CD4-positive, alpha-beta T cell (primary cell): Measurements from ENCODE around the gene TNIK. TPM values are rescaled to one million over a fixed set of nuclear protein-coding genes. Genes with fewer than 3 reads are reported as not detected.
"Not testable (repeated sequence)": the region's sequence is repeated elsewhere in the genome, so short reads cannot be mapped to it uniquely, and the experiment has no call there.

Experiments
- ATAC-seq: fragments of 200-7000 bp; cut with Tn5 transposase; one replicate; pipeline ENCODE4 v1.10.0; 2022; ENCODE audit warnings: mild to moderate bottlenecking; ENCODE audit not compliant: poor library complexity
- CTCF ChIA-PET: fragments of 350-600 bp; sonication (Branson Sonifier 250); formaldehyde crosslinking; loops from one replicate; lab custom pipeline; 2021; ENCODE audit warnings: antibody characterized with exemption, inconsistent platforms; lab: Charles Lee
- POLR2A ChIA-PET: fragments of 350-600 bp; sonication (Branson Sonifier 250); formaldehyde crosslinking; loops from one replicate; lab custom pipeline; 2021; ENCODE audit warnings: antibody characterized with exemption, inconsistent platforms; lab: Charles Lee
- DNase-seq, 14 experiments: peaks; one replicate each; pipeline ENCODE4 v3.0.0-alpha.2; 2013 to 2020; ENCODE audit warnings: mixed read lengths in 2 of 14
- H3K27ac ChIP-seq, 2 donors: one replicate each; pipeline versions ENCODE4 v1.5.1 to v1.7.0; 2013; ENCODE audit warnings: low read length in 2 of 2, low read depth in 1 of 2, mild to moderate bottlenecking in 1 of 2
- H3K27me3 ChIP-seq, 2 experiments: 1 replicate in 1 of 2; 2 replicates in 1 of 2; pipeline versions ENCODE4 v1.6.1 to v1.7.0; 2013; ENCODE audit warnings: low read length in 2 of 2, control low read depth in 1 of 2, mild to moderate bottlenecking in 1 of 2, moderate library complexity in 1 of 2; ENCODE audit not compliant: insufficient read depth in 2 of 2, control insufficient read depth in 1 of 2
- H3K36me3 ChIP-seq: one replicate; pipeline ENCODE4 v1.6.1; 2013; ENCODE audit warnings: low read length, control low read depth; ENCODE audit not compliant: insufficient read depth
- H3K4me1 ChIP-seq: one replicate; pipeline ENCODE4 v1.6.1; 2013; ENCODE audit warnings: low read length, control low read depth; ENCODE audit not compliant: insufficient read depth
- H3K4me3 ChIP-seq: one replicate; pipeline ENCODE4 v1.5.1; 2013; ENCODE audit warnings: mild to moderate bottlenecking, low read length, moderate library complexity
- H3K9me3 ChIP-seq, 2 experiments: 1 replicate in 1 of 2; 2 replicates in 1 of 2; pipeline versions ENCODE4 v1.6.1 to v1.7.0; 2013; ENCODE audit warnings: low read length in 2 of 2, mild to moderate bottlenecking in 2 of 2, control low read depth in 1 of 2, moderate library complexity in 1 of 2; ENCODE audit not compliant: control insufficient read depth in 1 of 2, insufficient read depth in 1 of 2
- H3K27ac Mint-ChIP-seq: one replicate; pipeline ENCODE4 v1.8.0; 2020; ENCODE audit warnings: mixed read lengths
- H3K27me3 Mint-ChIP-seq: one replicate; pipeline ENCODE4 v1.8.0; 2021; ENCODE audit warnings: mixed read lengths
- H3K36me3 Mint-ChIP-seq: one replicate; pipeline ENCODE4 v1.8.0; 2021; ENCODE audit warnings: low read depth, mixed read lengths
- H3K4me1 Mint-ChIP-seq: one replicate; pipeline ENCODE4 v1.8.0; 2021; ENCODE audit warnings: low read depth, mixed read lengths
- H3K4me3 Mint-ChIP-seq: one replicate; pipeline ENCODE4 v1.8.0; 2020; ENCODE audit warnings: mild to moderate bottlenecking, mixed read lengths
- H3K9me3 Mint-ChIP-seq: one replicate; pipeline ENCODE4 v1.8.0; 2020; ENCODE audit warnings: mixed read lengths
- intact Hi-C, 2 experiments: fragments of 100-400 bp; cut with DNase I in 1 of 2; cut with micrococcal nuclease in 1 of 2; formaldehyde crosslinking; loops; one replicate each; pipeline versions ENCODE4 v1.15.1 to v1.9.0; 2023 to 2025; cut with DNase I, micrococcal nuclease
- total RNA-seq, 174 experiments: library from RNA in 2 of 174; stranded (reverse) in 2 of 174; gene quantifications; one replicate each; pipeline ENCODE4 v1.2.3 and lab custom pipeline; 2021 to 2026
- TF ChIP-seq, protein P1 (sequence below): fragments of 200-600 bp; IDR thresholded peaks from one replicate; pipeline ENCODE4 v1.8.0; 2022; ENCODE audit warnings: antibody characterized with exemption, mild to moderate bottlenecking

Gene TNIK
- total RNA-seq, 2 experiments from 2014 or later, result 71.0 to 78.3 TPM

DNA sequence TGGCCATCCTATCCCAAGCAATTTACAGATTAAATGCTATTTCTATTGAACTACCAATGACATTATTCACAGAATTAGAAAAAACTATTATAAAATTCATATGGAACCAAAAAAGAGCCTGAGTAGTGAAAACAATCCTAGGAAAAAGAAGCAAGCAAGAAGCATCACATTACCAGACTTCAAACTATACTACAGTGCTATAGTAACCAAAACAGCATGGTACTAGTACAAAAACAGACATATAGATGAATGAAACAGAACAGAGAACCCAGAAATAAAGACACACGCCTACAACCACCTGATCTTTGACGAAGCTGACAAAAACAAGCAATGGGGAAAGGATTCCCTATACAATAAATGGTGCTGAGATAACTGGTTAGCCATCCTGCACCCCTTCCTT, 152.2 kb downstream of the TNIK start:
- no peak overlapping the region for H3K4me3 ChIP-seq
- peaks cover 6% of the 10 kb centered on the region for H3K4me1 ChIP-seq
- H3K27ac Mint-ChIP-seq, result peak overlapping the region; percentile 15
- peaks cover 9% of the 10 kb centered on the region for H3K9me3 Mint-ChIP-seq
- ChIA-PET POLR2A (no interaction called here), CTCF (no interaction called here)
- H3K27me3 ChIP-seq, result no peaks in the 10 kb centered on the region
- intact Hi-C loops, result no loop called here
- H3K27me3 Mint-ChIP-seq, result no peaks in the 10 kb centered on the region
- ATAC-seq (no peak), DNase-seq (no peak)
- H3K27ac ChIP-seq, result no peak overlapping the region
- H3K4me1 Mint-ChIP-seq, result peaks cover 88% of the 10 kb centered on the region
- H3K36me3 ChIP-seq, result no peaks in the 10 kb centered on the region
- no peaks in the 10 kb centered on the region for H3K9me3 ChIP-seq
- TF ChIP-seq, protein P1, sequence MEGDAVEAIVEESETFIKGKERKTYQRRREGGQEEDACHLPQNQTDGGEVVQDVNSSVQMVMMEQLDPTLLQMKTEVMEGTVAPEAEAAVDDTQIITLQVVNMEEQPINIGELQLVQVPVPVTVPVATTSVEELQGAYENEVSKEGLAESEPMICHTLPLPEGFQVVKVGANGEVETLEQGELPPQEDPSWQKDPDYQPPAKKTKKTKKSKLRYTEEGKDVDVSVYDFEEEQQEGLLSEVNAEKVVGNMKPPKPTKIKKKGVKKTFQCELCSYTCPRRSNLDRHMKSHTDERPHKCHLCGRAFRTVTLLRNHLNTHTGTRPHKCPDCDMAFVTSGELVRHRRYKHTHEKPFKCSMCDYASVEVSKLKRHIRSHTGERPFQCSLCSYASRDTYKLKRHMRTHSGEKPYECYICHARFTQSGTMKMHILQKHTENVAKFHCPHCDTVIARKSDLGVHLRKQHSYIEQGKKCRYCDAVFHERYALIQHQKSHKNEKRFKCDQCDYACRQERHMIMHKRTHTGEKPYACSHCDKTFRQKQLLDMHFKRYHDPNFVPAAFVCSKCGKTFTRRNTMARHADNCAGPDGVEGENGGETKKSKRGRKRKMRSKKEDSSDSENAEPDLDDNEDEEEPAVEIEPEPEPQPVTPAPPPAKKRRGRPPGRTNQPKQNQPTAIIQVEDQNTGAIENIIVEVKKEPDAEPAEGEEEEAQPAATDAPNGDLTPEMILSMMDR, result no peak
- H3K36me3 Mint-ChIP-seq, result peaks cover 7% of the 10 kb centered on the region
- H3K4me3 Mint-ChIP-seq, result no peak overlapping the region

DNA sequence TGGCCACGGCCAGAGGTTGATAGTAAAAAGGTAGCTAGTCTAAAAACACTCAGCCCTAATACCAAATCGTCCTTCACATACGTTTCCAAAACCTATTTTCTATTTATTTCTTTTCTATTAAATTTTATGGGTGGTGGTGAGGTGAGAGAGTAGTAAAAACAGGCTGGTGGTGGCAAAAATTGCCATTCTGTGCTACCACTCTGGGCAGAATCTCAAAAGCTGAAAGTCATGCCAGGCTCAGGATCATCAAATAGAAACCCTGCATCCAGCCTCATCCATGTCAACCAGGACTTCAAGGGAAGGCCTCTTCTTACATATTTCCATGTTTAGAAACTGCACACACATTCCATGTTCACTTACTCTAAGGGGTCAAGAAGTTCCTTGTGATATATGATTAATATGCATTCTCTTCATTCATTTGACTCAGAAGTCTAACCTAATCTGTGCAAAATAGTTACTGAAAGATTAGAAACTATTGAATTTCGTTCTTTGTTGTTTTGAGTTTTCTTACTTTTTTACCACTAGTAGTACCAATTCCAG, 153.1 kb downstream of the TNIK start:
- H3K4me1 ChIP-seq, result peaks cover 6% of the 10 kb centered on the region
- Mint-ChIP-seq H3K4me3 (no peak overlapping the region), H3K27me3 (no peaks in the 10 kb centered on the region), H3K4me1 (peaks cover 88% of the 10 kb centered on the region), H3K36me3 (peaks cover 7% of the 10 kb centered on the region), H3K9me3 (peaks cover 9% of the 10 kb centered on the region), H3K27ac (no peak overlapping the region)
- ATAC-seq (no peak), DNase-seq (no peak)
- intact Hi-C loops, result no loop called here
- POLR2A ChIA-PET, result no interaction called here
- H3K27ac ChIP-seq, result no peak overlapping the region
- H3K36me3 ChIP-seq, result no peaks in the 10 kb centered on the region
- no peaks in the 10 kb centered on the region for H3K9me3 ChIP-seq
- CTCF ChIA-PET, result no interaction called here
- TF ChIP-seq, protein P1, result no peak
- no peaks in the 10 kb centered on the region for H3K27me3 ChIP-seq
- no peak overlapping the region for H3K4me3 ChIP-seq

DNA sequence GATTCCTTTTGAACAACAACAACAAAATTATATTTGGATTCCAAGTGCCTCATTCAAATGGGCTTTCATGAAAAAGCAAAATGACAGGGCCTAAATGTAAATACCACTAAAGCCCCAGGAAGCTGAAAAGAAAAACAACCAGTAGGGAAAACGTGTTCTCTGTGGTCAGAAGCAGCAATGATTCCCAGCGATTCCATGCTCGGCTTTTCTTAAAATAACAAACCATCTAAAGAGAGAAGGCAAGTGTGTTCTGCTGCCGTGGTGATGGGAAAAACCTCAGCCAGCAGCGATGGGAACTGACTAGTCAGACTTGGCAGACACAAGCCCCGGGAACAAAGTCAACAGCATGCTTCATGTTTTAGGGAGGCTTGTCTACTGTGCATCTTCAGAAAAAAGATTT, 153.6 kb downstream of the TNIK start:
- Mint-ChIP-seq H3K27ac (no peak overlapping the region), H3K9me3 (peaks cover 9% of the 10 kb centered on the region), H3K36me3 (peaks cover 7% of the 10 kb centered on the region), H3K27me3 (no peaks in the 10 kb centered on the region), H3K4me1 (peaks cover 89% of the 10 kb centered on the region), H3K4me3 (no peak overlapping the region)
- intact Hi-C loops, result no loop called here
- POLR2A ChIA-PET, result no interaction called here
- ATAC-seq (no peak), DNase-seq (no peak)
- Histone ChIP-seq H3K9me3 (no peaks in the 10 kb centered on the region), H3K36me3 (no peaks in the 10 kb centered on the region), H3K4me3 (no peak overlapping the region), H3K27ac (no peak overlapping the region), H3K4me1 (peaks cover 4% of the 10 kb centered on the region), H3K27me3 (no peaks in the 10 kb centered on the region)
- TF ChIP-seq, protein P1, result no peak
- CTCF ChIA-PET, result no interaction called here

DNA sequence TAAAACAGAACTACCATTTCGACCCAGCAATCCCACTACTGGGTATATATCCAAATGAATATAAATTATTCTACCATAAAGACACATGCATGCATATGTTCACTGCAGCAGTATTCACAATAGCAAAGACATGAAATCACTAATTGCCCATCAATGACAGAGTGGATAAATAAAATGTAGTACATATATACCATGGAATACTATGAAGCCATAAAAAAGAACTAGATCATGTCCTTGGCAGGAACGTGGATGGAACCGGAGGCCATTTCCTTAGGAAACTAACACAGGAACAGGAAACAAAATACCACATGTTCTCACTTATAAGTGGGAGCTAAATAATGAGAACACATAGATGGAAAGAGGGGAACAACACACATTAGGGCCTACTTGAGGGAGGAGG, 154.4 kb downstream of the TNIK start:
- H3K27me3 ChIP-seq, intact Hi-C loops, H3K4me1 ChIP-seq, H3K4me3 Mint-ChIP-seq, CTCF ChIA-PET, POLR2A ChIA-PET, DNase-seq, ATAC-seq, H3K36me3 ChIP-seq, H3K36me3 Mint-ChIP-seq, H3K27me3 Mint-ChIP-seq, H3K9me3 ChIP-seq, H3K27ac ChIP-seq, H3K4me3 ChIP-seq, H3K9me3 Mint-ChIP-seq, H3K27ac Mint-ChIP-seq: not testable (repeated sequence)
- H3K4me1 Mint-ChIP-seq, result peaks cover 89% of the 10 kb centered on the region

DNA sequence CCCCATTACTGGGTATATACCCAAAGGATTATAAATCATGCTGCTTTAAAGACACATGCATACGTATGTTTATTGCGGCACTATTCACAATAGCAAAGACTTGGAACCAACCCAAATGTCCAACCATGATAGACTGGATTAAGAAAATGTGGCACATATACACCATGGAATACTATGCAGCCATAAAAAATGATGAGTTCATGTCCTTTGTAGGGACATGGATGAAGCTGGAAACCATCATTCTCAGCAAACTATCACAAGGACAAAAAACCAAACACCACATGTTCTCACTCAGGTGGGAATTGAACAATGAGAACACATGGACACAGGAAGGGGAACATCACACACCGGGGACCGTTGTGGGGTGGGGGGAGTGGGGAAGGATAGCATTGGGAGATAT, 155.7 kb downstream of the TNIK start:
- CTCF ChIA-PET, H3K36me3 ChIP-seq, POLR2A ChIA-PET, H3K9me3 Mint-ChIP-seq, ATAC-seq, H3K27me3 ChIP-seq, intact Hi-C loops, H3K27me3 Mint-ChIP-seq, H3K9me3 ChIP-seq, H3K4me1 ChIP-seq, H3K27ac Mint-ChIP-seq, DNase-seq, H3K27ac ChIP-seq, H3K4me3 Mint-ChIP-seq, H3K4me3 ChIP-seq: not testable (repeated sequence)
- Mint-ChIP-seq H3K4me1 (peaks cover 89% of the 10 kb centered on the region), H3K36me3 (peaks cover 11% of the 10 kb centered on the region)
